B cell (primary cell): Measurements from ENCODE around the gene NR3C2. TPM values are rescaled to one million over a fixed set of nuclear protein-coding genes. Genes with fewer than 3 reads are reported as not detected.

Experiments
- ATAC-seq: fragments of 200-7000 bp; cut with Tn5 transposase; one replicate; pipeline ENCODE4 v1.10.0; 2021; ENCODE audit warnings: low read depth, mild to moderate bottlenecking, moderate number of reproducible peaks, moderate library complexity
- CTCF ChIA-PET: fragments of 350-600 bp; sonication (Branson Sonifier 250); formaldehyde crosslinking; loops from one replicate; lab custom pipeline; 2021; ENCODE audit warnings: antibody characterized with exemption, inconsistent platforms; lab: Charles Lee
- POLR2A ChIA-PET: fragments of 350-600 bp; sonication (Branson Sonifier 250); formaldehyde crosslinking; loops from one replicate; lab custom pipeline; 2021; ENCODE audit warnings: antibody characterized with exemption; lab: Charles Lee
- DNase-seq: peaks from one replicate; pipeline ENCODE4 v3.0.0; 2013
- H2AFZ ChIP-seq: 2 replicates; pipeline ENCODE4 v1.6.1; 2012; ENCODE audit warnings: mild to moderate bottlenecking, low read depth, low read length; ENCODE audit not compliant: insufficient read depth, poor library complexity, severe bottlenecking
- H3K27ac ChIP-seq, 2 donors: 1 replicate in 1 of 2; 2 replicates in 1 of 2; pipeline ENCODE4 v1.5.1; 2012 to 2013; ENCODE audit warnings: low read length in 2 of 2, mild to moderate bottlenecking in 2 of 2, moderate library complexity in 1 of 2
- H3K27me3 ChIP-seq, 4 experiments: fragments of 200-600 bp in 1 of 4; sonication (generic) in 1 of 4; replicated peaks in 1 of 4; 1 replicate in 2 of 4; 2 replicates in 2 of 4; pipeline versions ENCODE4 v1.6.1 to v1.7.0; 2013 to 2016; ENCODE audit warnings: low read length in 3 of 4, mild to moderate bottlenecking in 2 of 4, mixed read lengths in 1 of 4, moderate library complexity in 1 of 4; ENCODE audit not compliant: insufficient read depth in 4 of 4, control insufficient read depth in 3 of 4; ENCODE audit errors: control extremely low read depth in 1 of 4
- H3K36me3 ChIP-seq, 2 experiments: replicated peaks in 1 of 2; 1 replicate in 1 of 2; 2 replicates in 1 of 2; pipeline versions ENCODE4 v1.6.1 to v1.7.1; 2013; ENCODE audit warnings: low read length in 1 of 2; ENCODE audit not compliant: insufficient read depth in 2 of 2, control insufficient read depth in 1 of 2; ENCODE audit errors: control extremely low read depth in 1 of 2, extremely low read depth in 1 of 2
- H3K4me1 ChIP-seq, 2 donors: fragments of 200-600 bp in 1 of 2; sonication (generic) in 1 of 2; 1 replicate in 1 of 2; 2 replicates in 1 of 2; pipeline versions ENCODE4 v1.5.1 to v1.6.1; 2013 to 2017; ENCODE audit warnings: low read length in 2 of 2; ENCODE audit not compliant: control insufficient read depth in 2 of 2, insufficient read depth in 2 of 2
- H3K4me2 ChIP-seq: replicated peaks from 2 replicates; pipeline ENCODE3; 2012; ENCODE audit warnings: mild to moderate bottlenecking, low read depth, low read length; ENCODE audit not compliant: poor library complexity, severe bottlenecking
- H3K4me3 ChIP-seq, 5 experiments: fragments of 200-600 bp in 1 of 5; sonication (generic) in 1 of 5; 1 replicate in 3 of 5; 2 replicates in 2 of 5; pipeline versions ENCODE4 v1.5.1 to v1.7.0; 2011 to 2016; ENCODE audit warnings: low read length in 4 of 5, mild to moderate bottlenecking in 4 of 5, low read depth in 2 of 5, control low read depth in 1 of 5, moderate library complexity in 1 of 5; ENCODE audit not compliant: insufficient read depth in 1 of 5; ENCODE audit errors: control extremely low read depth in 1 of 5, extremely low read depth in 1 of 5
- H3K79me2 ChIP-seq: fragments of 200-600 bp; sonication (generic); one replicate; pipeline ENCODE4 v1.6.0; 2016; ENCODE audit warnings: low read length; ENCODE audit not compliant: control insufficient read depth, insufficient read depth
- H3K9ac ChIP-seq: fragments of 200-600 bp; sonication (generic); 2 replicates; pipeline ENCODE4 v1.6.1; 2017; ENCODE audit warnings: mild to moderate bottlenecking, low read length, moderate library complexity
- H3K9me3 ChIP-seq, 3 donors: one replicate each; pipeline versions ENCODE4 v1.6.1 to v1.7.1; 2013; ENCODE audit warnings: low read length in 2 of 3; ENCODE audit not compliant: control insufficient read depth in 2 of 3, insufficient read depth in 1 of 3; ENCODE audit errors: control extremely low read depth in 1 of 3
- H4K20me1 ChIP-seq: 2 replicates; pipeline ENCODE4 v1.6.0; 2012; ENCODE audit warnings: mild to moderate bottlenecking, low read length; ENCODE audit not compliant: insufficient read depth, control insufficient read depth, poor library complexity, severe bottlenecking
- H3K27ac Mint-ChIP-seq: one replicate; pipeline ENCODE4 v1.8.0; 2021; ENCODE audit warnings: mixed read lengths
- H3K27me3 Mint-ChIP-seq: one replicate; pipeline ENCODE4 v1.8.0; 2021; ENCODE audit warnings: mixed read lengths
- H3K4me1 Mint-ChIP-seq: one replicate; pipeline ENCODE4 v1.8.0; 2021; ENCODE audit warnings: mixed read lengths
- H3K4me3 Mint-ChIP-seq: one replicate; pipeline ENCODE4 v1.8.0; 2021; ENCODE audit warnings: mixed read lengths
- H3K9me3 Mint-ChIP-seq: one replicate; pipeline ENCODE4 v1.8.0; 2022; ENCODE audit warnings: mixed read lengths; ENCODE audit not compliant: insufficient read depth
- CTCF ChIP-seq: fragments of 200-600 bp; IDR thresholded peaks from one replicate; pipeline ENCODE4 v1.8.0; 2022; ENCODE audit warnings: antibody characterized with exemption, mild to moderate bottlenecking
- EZH2 ChIP-seq: IDR thresholded peaks from 2 replicates; pipeline ENCODE4 v1.6.1; 2012; ENCODE audit warnings: borderline replicate concordance, low read depth, mild to moderate bottlenecking, moderate library complexity, low read length; ENCODE audit not compliant: insufficient read depth, poor library complexity, severe bottlenecking
- WGBS: methylation state at CpG from one replicate; pipeline ENCODE4 v1.1.5; 2013; ENCODE audit warnings: missing lambda C conversion rate; ENCODE audit not compliant: insufficient coverage; 5-methylcytosine and 5-hydroxymethylcytosine counted together
- intact Hi-C: fragments of 100-400 bp; cut with micrococcal nuclease; formaldehyde crosslinking; loops from one replicate; pipeline ENCODE4 v1.10.0; 2022
- polyA plus RNA-seq: library from polyadenylated mRNA; depleted of rRNA; stranded (reverse); fragments of >200 nt; gene quantifications from 2 replicates; pipeline ENCODE4 v1.2.3, GENCODE V29; 2012
- total RNA-seq, 2 donors: library from RNA; stranded (reverse); fragments of 120-200 nt in 1 of 2; gene quantifications; 1 replicate in 1 of 2; 2 replicates in 1 of 2; pipeline versions ENCODE4 v1.2.3 to v1.2.4, GENCODE V29; 2013 to 2022

Gene NR3C2
- total and polyA plus RNA-seq, 2 donors (not counting 1 experiment from before 2014, with no cell fraction given): 6.7 to 19.3 TPM

- H3K9ac ChIP-seq: no peak overlapping the region
- DNase-seq (no peak), ATAC-seq (no peak)
- WGBS: no CpG with 5 or more reads among the region's 1 CpG
- H3K27ac ChIP-seq: no peak overlapping the region
- no peaks in the 10 kb centered on the region for H3K27me3 Mint-ChIP-seq
- no peaks in the 10 kb centered on the region for H3K36me3 ChIP-seq
- ChIA-PET POLR2A (no interaction called here), CTCF (no interaction called here)
- peaks cover 7 to 8% of the 10 kb centered on the region in 2 donors for H3K4me1 ChIP-seq
- H3K9me3 ChIP-seq: no peaks in the 10 kb centered on the region
- peaks cover 12% of the 10 kb centered on the region for H3K4me1 Mint-ChIP-seq
- no peak overlapping the region for H2AFZ ChIP-seq
- H3K27me3 ChIP-seq: no peaks in the 10 kb centered on the region
- no peak overlapping the region for H3K4me3 ChIP-seq
- no peaks in the 10 kb centered on the region for H3K9me3 Mint-ChIP-seq
- intact Hi-C loops: no loop called here
- TF ChIP-seq CTCF (no peak), EZH2 (no peak)
- H3K79me2 ChIP-seq: no peaks in the 10 kb centered on the region
- no peak overlapping the region for H3K4me2 ChIP-seq
- H3K4me3 Mint-ChIP-seq: no peak overlapping the region
- no peak overlapping the region for H3K27ac Mint-ChIP-seq
- H4K20me1 ChIP-seq: no peaks in the 10 kb centered on the region
Measured at GRCh38 chr4:148204892-148205291, 237.3 kb downstream of the NR3C2 start.

GRCh38 chr4:148204171-148204570 lies 238.0 kb downstream of the NR3C2 start:
- ChIA-PET CTCF (no interaction called here), POLR2A (no interaction called here)
- no peak overlapping the region for H3K4me2 ChIP-seq
- peaks cover 7 to 8% of the 10 kb centered on the region in 2 donors for H3K4me1 ChIP-seq
- Mint-ChIP-seq H3K4me3 (no peak overlapping the region), H3K9me3 (no peaks in the 10 kb centered on the region), H3K27me3 (no peaks in the 10 kb centered on the region), H3K4me1 (peaks cover 9% of the 10 kb centered on the region), H3K27ac (no peak overlapping the region)
- H3K9me3 ChIP-seq: no peaks in the 10 kb centered on the region
- H3K27me3 ChIP-seq: no peaks in the 10 kb centered on the region
- no CpG with 5 or more reads among the region's 3 CpGs for WGBS
- TF ChIP-seq CTCF (no peak), EZH2 (no peak)
- no peak overlapping the region for H3K27ac ChIP-seq
- no peaks in the 10 kb centered on the region for H3K36me3 ChIP-seq
- H3K4me3 ChIP-seq: no peak overlapping the region
- DNase-seq (no peak), ATAC-seq (no peak)
- no peak overlapping the region for H3K9ac ChIP-seq
- H3K79me2 ChIP-seq: no peaks in the 10 kb centered on the region
- intact Hi-C loops: no loop called here
- H4K20me1 ChIP-seq: no peaks in the 10 kb centered on the region
- no peak overlapping the region for H2AFZ ChIP-seq
